Choroid plexus epithelial cell (primary cell): Measurements from ENCODE around the gene SNX8.
A peak's percentile ranks its signal among the peaks of the same experiment; 100 is the strongest.

Experiments
- DNase-seq: peaks from one replicate; pipeline ENCODE4 v3.0.0-alpha.2; 2010; ENCODE audit warnings: low read depth
- H3K4me3 ChIP-seq: 2 replicates; pipeline ENCODE4 v1.5.1; 2011; ENCODE audit warnings: low read depth, mild to moderate bottlenecking, control low read depth, low read length, moderate library complexity
- CTCF ChIP-seq: conservative IDR thresholded peaks from 2 replicates; pipeline ENCODE4 v1.5.1; 2011; ENCODE audit warnings: low read depth, mild to moderate bottlenecking, control low read depth, inconsistent platforms, low read length, moderate library complexity

SNX8 gene

DNA sequence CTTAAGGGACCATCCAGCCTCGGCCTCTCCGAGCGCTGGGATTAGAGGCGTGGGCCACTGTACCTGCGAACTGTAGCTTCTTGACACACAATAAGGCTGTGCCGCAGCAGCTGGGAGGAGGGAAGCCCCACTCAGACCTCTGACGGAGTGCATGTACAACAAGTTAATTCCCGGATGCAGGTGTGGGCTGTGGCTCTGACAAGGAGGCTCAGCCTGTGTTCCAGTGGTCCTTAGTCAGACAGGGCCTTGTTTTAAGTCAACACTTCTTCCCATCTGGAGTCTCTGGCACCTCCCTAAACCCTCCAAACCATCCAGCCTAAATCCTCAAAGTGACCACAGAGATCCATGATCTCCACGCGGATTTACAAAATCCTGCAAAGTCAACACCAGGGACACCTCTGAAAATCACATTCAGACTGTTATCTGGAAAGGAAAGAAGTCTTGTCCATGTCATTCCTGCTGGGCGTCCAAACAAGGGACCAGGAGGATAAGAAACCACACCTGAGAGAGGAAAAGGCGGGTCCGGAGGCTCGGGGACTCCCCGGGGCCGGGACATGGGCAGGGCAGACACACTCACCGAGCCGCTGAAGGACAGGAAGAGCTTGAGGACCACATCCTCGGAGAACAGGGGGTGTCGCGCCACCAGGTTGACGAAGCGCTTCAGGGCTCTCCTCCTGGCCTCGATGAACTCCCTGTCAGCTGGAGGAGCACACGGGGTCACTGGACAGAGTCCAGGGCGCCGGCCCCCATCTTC lies 42.8 kb downstream of the SNX8 start:
- no peak for TF ChIP-seq CTCF
- DNase-seq = no peak
- H3K4me3 ChIP-seq = no peak overlapping the region

DNA sequence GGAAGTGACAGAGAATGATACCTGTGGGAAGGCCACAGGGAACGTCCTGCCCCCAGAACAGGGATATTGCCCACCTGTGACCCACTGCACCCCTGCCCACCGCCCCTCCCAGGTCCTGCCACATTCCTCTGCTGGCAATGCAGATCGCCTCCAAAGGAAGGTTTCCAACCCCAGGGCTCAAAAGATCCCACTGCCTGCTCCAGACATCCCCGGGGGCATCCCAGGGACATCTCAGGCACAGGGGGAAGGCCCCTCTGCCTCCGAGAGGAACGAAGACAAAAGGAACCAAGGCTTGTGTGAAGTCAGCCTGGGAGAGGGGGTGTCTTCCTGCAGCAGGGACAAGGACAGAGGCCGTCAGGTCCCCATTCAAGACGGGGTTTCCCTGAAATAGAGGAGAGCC lies 43.7 kb downstream of the SNX8 start:
- DNase-seq = no peak
- TF ChIP-seq CTCF = no peak
- no peak overlapping the region for H3K4me3 ChIP-seq

DNA sequence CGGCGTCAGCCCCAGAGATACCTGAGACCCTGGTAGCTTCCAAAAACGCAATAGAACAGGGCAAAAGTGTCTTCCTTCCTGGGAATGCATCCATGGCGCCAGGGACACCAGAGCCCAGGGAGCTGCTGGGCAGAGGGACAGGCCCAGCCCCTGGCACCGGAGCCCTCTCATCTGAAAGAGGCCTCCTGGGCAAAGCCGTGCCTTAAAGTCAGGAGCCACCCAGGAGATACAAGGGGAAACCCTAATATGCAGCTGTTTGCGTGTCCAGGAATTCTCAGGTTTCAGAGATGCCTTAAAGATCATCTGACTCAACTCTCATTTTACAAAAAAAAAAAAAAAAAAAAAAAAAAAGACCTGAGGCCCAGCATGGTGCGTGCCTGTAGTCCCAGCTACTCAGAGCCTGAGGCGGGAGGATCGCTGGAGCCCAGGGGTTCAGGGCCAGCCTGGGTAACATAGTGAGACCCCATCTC lies 44.2 kb downstream of the SNX8 start:
- H3K4me3 ChIP-seq = peak overlapping the region; percentile 13
- peak; percentile 83 for DNase-seq
- TF ChIP-seq CTCF = no peak

- peak overlapping the region; percentile 13 for H3K4me3 ChIP-seq
- peak; percentile 83 for DNase-seq
These were observed 44.9 kb downstream of the SNX8 start for GRCh38 chr7:2269089-2269990.

GRCh38 chr7:2266911-2267310 lies 47.3 kb downstream of the SNX8 start:
- DNase-seq = peak; percentile 74
- no peak overlapping the region for H3K4me3 ChIP-seq
- TF ChIP-seq CTCF = no peak

- no peak for TF ChIP-seq CTCF
- no peak overlapping the region for H3K4me3 ChIP-seq
- DNase-seq = no peak
These were observed 50.1 kb downstream of the SNX8 start for GRCh38 chr7:2264158-2264557.

DNA sequence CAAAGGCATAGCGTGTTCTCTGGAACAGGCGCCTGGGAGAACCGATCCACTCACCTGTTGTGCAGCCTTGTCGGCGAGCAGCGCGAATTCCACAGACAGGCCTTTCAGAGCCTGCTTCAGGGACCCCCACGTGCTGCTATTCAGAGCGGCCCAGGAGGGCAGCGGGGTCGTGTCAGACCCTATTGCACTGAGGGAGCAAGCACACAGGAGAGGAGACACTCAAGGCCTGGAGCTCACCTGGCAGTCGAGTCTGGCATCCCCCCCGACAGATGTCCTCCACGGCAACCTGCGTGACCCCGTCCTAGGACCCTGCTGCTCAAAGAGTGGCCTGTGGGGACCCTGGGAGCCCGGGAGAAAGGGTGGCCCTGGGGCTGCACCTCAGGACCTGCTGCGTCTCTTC lies 51.1 kb downstream of the SNX8 start:
- no peak for DNase-seq
- no peak overlapping the region for H3K4me3 ChIP-seq
- no peak for TF ChIP-seq CTCF
